Activated CD8-positive, alpha-beta memory T cell treated with anti-CD3 and anti-CD28 coated beads, Interleukin-2, amount 50 U/mL, for 48 hours (primary cell): ENCODE measurements around the gene ATAD2B.
"Not testable (repeated sequence)": the region's sequence is repeated elsewhere in the genome, so short reads cannot be mapped to it uniquely, and the experiment has no call there.

Source experiments
- DNase-seq: peaks from one replicate; pipeline ENCODE4 v3.0.0-alpha.2; 2020

ATAD2B gene

DNA sequence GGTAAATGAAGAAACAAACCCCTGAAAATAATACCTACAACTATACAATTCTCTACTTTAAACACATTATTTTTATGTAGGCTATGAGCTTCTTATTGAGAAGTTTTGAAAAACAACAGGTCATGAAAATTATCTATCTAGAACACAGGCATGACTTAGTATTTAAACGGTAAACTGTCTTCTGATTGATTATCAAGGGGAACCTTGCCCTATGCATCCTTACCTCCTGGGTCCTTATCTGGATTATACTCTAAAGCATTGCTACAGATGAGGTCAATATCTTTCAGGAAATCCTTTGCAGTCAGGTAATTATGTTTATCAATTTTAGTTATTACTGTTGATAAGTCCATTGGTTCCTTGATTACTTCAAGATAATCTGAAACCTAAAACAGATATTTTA lies 144.3 kb downstream of the ATAD2B start:
- no peak for DNase-seq

DNA sequence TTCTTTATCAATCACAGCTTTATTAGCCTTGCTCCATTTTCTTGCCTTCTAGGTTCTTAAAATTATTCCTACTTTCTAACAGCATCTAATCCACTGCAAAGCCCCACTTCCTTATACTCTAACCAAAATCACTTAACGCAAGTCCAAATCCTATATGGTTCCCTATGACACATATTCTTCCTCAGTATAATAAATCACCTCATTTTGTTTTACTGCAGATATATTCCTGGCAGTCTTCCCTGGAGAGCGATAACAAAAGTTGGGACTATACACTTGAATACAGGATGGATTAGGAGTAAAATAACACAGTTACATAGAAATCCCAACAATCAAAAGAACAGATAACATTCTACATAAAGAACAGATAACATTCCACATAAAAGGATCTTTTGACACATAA lies 144.8 kb downstream of the ATAD2B start:
- DNase-seq = no peak

DNA sequence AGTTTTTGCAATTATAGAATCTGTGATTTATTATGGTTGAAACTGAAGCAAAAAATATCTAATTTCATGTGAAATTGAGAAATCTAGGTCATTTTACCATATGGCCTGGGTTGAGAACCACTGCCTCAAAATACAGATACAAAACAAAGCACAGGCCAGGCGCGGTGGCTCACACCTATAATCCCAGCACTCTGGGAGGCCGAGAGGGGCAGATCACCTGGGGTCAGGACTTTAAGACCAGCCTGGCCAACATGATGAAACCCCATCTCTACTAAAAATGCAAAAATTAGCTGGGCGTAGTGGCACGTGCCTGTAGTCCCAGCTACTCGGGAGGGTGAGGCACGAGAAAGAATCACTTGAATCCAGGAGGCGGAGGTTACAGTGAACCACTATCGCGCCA lies 146.5 kb downstream of the ATAD2B start:
- DNase-seq = not testable (repeated sequence)

DNA sequence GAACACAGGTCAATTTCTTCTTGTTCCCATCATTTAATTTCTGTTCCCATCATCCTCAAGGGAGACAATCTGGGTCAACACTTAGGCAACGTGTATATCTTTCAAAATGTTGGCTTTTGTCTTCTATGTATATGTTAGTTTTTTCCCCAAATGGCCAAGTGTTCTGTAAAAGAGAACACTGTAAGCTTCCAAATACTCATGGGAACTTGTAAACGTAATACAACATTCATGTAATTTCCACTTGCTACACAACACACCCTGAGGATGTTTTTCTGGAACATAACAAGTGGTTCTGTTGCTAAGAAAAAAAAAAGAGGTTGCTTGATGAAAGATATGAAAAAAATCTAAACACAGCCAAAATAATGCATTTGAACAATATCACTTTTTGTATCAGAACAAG lies 149.1 kb downstream of the ATAD2B start:
- DNase-seq = no peak

DNA sequence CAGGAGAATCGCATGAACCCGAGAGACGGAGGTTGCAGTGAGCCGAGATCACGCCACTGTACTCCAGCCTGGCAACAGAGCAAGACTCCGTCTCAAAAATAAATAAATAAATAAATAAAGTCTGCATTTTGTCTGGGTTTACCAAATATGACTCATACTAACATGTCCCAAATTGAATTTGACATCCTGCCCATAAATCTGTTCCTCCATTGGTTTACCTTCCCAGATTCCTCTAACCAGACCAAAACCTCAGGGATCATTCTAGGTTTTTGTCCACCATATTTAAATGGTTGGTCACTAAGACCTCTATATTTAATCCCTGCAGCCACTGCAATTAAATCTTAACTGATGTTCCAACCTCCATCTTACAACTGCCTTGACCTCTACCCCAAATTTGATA lies 150.9 kb downstream of the ATAD2B start:
- DNase-seq = no peak

DNA sequence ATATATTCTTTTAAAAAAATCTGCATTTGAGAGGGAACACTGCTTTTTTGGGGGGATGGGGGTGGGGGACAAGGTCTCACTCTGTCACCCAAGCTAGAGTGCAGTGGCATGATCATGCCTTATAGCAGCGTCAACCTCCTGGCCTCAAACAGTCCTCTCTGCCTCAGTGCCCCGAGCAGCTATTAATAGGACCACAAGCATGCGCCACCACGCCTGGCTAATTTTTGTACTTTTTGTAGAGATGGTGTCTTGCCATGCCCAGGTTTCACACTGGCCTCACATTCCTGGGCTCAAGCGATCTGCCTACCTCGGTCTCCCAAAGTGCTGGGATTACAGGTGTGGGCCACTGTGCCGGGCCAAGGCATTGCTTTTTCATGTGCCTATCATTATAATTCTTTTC lies 154.2 kb downstream of the ATAD2B start:
- no peak for DNase-seq

DNA sequence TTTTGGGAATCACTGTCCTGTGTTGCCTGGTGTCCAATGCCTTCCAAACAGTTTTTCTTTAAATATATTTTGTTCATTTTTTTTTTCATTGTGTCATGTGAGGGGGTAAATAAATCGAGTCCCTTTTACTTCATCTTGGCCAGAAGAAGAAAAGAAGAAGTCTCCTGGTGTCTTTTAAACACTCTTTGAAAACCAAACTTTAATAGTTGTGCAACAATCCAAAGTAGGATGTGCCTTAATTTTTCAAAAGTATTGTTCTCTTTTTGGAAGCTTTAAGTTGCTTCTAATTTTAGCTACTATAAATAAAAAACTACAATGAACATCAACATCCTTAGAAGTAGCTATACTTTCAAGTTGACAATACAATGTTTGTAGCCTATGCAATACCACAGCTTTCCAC lies 154.9 kb downstream of the ATAD2B start:
- DNase-seq = no peak

DNA sequence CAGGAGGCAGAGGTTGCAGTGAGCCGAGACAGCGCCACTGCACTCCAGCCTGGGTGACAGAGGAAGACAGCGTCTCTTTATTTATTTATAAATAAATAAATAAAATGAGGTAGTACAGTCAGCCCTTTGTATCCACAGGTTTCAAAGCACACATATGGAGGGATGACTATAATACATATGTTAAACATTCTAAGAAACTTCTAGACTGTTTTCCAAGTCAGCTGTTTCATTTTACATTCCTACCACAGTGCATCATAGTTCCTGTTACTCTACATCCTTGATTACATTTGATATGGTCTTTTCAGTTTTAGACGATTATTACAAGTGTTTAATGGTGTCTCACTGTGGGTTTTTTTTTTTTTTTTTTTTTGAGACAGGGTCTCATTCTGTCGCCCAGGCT lies 157.6 kb downstream of the ATAD2B start:
- no peak for DNase-seq

DNA sequence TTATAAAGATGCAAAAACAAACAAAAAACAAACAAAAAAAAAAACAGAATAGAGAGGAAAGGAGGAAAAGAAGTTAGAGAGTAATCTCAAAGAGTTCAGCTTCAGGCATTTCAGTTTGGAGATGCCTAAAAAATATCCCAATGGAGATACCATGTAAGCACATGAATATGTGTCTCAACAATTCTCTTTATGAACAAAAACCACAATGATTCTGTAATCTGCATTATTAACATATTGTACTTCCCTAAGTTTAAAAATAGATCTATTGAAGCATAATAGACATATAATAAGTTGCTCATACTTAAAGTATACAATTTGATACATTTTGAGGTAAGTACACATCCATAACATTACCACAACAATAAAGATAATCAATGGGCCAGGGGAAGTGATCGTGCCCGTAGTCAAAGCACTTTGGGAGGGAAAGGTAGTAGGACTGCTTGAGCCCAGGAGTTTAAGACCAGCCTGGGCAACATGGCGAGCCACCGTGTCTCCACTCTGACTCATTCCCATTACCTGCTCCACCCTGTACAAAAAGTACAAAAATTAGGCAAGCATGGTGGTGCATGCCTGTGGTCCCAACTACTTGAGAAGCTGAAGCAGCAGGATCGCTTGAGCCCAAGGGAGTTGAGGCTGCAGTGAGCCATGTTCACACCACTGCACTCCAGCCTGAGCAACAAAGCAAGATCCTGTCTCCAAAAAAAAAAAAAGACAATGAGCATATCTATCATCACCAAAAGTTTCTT lies 158.9 kb downstream of the ATAD2B start:
- DNase-seq = no peak

DNA sequence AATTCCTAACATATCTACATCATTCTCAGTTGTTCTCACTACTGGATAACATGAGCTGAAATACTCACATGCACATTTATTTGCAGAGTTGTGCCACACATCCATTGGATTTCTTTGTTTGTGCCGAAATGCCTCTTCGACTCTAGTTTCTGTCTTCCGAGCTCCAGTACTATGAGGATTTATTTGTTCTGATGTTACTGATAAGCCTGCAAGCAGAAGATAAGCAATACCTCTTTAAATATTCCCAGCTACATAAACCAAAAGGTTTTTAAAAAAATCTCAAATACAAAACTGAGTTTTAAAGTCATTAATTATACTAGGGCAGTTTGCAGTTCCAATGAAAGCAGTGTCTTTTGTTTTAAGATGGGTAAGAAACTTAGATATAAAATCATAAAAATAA lies 164.8 kb downstream of the ATAD2B start:
- no peak for DNase-seq

DNA sequence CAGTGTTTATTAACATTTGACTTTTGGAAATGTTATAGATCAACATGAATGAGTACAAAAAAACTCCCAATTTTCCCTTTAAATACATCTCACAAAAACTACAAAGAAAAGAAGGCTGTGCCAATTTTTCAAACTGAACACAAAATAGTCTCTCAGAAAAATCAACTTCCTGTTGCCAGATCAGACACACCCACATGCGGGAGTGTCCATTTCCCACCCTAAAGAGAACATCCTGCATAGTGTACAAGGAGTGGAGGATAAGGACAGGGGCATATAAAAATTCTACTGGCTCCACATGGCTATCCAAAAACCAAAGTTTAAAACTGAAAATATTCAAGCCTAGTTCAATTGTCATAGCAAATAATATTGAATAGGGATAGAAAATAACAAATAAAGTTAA lies 165.3 kb downstream of the ATAD2B start:
- no peak for DNase-seq

DNA sequence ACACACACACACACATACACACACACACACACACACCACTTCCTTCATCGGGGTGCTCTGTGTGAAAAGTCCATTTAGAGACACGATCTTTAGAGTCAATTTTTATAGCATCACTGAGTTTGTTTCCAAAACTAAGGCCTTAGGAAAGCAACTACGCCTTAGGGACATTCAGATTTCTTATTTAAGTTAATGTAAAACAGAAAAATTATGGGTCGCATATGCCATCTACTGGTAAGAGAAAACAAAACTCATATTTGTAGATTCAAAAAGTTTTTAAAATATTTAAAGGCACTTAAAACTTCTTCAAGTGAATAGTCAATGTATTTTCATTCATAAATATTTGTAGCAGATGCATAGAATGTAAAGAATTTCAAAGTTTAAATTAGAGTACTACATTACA lies 166.2 kb downstream of the ATAD2B start:
- no peak for DNase-seq

DNA sequence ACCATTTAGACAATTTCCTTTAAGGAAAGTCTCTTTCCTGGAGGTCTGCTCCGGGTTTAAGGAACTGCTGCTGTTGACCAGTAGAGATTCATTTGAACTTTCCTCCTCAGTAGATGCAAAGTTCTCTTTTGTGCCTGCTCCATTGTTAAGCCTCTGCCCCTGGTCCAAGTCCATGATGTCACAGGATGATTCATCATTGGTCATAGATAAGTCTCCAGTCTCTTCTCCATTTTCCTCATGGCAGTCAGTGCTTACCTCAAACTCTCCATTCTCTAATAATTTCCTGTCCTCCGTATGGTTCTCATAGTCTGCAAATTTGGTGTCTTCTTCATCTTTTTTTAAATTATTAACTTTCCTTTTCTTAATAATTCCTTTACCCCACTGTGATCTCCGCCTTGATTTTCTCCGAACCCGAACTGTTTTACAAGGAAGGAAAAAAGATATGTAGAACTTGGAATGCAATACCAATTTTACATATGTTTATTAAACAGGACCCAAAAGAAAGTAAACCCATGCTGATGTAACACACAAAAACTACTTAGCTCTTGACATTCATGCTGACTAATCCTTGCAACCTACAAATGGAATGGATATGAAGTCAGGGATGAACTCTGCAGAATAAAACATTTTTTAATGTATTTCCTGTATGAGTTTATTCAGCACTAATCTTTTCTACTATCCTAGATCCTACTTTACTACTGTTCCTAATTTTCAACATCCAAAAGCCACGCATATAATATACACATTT lies 169.1 kb downstream of the ATAD2B start:
- DNase-seq = no peak

DNA sequence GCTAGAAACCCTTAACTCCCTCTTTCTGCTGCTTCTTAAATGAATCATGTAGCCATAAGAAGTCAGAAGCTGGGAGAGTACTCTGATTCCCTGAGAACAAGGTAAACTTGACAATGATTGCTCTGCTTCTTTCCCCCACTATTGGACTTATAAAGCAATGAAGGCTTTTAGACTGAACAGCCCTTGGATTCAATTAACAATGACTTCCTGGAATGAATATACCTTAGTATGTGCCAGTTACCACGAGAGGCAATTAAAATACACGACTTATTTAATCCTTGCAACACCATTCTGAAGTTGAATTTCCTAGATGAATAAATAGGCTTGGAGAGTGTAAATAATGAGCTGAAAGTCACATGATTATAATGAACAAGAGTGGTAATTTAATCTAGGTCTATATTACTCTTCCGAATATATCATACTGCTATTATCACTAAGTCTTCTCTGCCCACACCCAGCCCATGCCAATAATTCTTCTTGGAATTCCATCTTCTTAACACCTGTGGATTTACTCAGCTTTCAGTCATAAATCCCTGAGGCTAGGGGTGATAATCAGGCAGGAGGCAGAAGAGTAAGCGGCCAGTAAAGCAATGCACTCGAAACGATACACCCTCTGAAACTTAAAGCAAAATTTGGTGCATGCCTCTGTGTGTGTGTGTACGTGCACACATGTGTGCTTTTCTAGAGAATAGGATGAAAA lies 170.2 kb downstream of the ATAD2B start:
- DNase-seq = no peak

DNA sequence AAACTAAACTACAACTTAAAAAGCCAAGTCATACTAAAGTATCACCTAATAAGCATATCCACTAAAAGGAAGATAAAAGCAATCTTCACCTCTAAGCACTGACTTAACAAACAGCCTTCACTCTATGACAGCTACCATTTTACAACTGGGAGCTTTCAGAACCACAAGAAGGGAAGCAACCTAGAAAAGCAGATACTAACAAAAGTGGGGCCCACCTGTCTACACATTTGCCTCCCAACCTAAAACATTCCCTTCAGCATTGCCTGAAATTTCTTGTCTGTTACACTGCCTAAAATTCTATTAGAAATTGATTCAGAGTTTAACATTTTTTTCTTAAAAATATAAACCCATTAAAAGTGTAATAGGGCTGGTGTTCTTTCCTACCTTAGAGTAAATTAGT lies 172.0 kb downstream of the ATAD2B start:
- DNase-seq = no peak

DNA sequence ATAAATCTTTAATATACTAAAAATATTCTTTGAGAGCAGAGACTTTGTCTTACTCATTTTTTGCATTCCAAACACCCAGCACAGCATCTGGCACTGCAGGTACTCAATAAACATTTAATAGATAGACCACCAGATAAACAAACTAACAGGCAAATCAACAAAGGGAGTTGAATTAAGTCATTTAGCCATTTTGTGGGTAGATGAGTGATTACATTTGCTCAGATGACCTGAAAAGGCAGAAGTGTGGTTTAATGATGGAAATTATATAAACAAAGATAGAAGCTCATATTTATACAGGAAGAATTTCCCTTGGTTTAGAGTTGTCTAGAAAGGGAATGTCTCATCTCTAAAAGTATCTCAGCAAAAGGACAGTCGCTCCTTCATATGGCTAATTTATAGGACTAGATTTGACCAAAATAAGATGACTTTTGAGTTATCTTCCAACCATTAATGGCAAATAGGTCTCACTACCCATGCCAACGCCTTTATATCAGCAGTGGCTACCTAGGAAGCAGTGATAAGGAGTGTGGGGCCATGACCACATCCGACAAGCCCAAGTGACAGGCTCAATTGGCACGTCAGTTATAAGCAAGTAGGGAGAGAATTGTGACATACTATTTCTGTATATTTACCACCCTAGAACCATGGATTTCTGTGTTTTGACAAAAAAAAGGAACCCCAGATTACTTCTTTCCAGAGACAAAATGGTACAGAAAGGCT lies 173.5 kb downstream of the ATAD2B start:
- DNase-seq = no peak

DNA sequence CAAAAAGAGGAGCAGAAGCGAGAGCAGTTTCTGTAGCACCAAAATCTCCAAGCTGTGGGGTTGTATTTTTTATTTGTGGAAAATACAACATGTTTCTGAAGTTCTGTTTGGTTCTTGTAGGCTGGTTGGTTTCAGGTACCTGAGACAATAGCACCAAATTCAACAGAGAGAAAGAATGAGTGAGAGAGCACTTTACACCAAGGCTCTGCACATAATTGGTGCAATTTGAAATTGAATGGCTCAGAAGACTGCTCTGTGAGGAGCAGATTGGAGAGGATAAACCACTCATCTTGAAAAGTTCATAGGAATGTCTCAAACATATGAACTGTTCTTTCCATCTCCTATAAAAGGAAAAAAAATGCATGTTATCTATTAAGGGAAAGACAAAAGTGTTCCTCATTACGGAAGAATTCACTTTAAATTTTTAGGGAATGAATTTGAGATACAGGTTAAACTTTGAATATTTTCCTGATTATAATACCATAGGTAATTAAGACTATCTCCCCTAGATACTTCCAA lies 175.1 kb downstream of the ATAD2B start:
- DNase-seq = no peak

DNA sequence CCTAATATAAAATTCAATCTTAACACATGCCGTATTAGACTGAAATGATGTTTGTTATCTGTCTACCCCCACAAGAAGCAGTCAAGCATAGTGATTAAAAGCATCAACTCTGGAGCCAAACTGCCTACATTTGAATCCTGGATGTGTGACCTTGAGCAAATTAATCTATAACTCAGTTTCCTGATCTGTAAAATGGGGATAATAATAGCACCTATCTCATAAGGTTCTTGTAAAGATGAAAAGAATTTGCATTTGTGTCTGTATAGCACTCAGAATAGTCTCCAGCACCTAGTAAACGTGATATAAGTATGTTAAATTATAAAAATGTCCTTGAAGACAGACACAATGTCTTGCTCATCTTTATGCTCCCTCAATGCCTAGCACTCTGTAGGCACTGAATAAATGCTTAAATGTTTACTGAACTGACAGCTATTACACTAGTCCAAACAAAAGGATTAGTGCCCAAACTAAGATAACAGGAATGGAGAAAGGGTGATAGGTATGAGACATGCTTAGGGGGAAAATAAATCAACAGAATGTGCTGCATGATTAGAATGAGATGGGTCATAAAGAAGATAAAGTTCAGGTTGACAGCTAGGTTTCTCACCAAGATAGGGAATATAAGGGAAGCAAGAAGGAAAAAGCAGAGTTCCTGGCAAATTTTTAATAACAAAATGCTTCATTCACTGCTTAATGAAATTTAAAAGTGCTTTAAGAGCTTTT lies 180.6 kb downstream of the ATAD2B start:
- no peak for DNase-seq

DNA sequence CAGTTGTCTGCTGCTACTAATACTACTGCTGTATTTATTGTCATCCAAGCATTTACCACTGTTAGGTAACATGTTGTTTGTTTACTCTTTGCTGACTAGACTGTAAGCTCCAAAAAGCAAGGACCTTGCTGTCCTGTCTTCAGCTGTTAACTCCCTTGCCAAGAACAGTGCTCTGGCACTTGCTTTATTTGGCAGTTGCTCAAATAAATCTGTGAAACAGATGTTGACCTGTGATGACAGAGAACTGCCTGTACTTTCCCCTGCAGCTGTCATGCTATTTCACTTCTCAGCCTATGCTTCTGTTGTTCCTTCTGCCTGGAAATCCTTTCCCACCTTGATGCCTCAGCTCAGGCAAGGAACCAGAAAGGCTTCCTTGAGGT lies 181.2 kb downstream of the ATAD2B start:
- DNase-seq = no peak

DNA sequence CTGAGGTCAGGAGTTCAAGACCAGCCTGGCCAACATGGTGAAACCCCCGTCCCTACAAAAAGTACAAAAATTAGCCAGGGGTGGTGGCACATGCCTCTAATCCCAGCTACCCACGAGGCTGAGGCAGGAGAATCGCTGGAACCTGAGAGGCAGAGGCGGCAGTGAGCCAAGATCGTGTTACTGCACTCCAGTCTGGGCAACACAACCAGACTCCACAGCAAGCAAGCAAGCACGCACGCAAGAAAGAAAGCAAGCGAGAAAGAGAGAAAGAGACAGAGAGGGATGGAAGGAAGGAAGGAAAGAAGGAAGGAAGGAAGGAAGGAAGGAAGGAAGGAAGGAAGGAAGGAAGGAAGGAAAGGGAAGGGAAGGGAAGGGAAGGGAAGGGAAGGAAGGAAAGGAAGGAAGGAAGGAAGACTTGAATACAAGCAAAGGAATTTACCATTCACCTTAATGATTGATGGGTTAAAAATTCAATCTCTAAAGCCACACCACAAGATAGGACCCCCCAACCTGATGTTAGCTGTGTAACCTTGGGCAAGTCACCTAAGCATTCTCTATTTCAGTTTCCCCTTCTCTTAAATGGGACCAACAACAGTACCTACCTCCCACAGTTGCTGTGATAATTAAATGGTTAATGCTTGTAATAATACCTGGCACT lies 181.7 kb downstream of the ATAD2B start:
- DNase-seq = no peak

DNA sequence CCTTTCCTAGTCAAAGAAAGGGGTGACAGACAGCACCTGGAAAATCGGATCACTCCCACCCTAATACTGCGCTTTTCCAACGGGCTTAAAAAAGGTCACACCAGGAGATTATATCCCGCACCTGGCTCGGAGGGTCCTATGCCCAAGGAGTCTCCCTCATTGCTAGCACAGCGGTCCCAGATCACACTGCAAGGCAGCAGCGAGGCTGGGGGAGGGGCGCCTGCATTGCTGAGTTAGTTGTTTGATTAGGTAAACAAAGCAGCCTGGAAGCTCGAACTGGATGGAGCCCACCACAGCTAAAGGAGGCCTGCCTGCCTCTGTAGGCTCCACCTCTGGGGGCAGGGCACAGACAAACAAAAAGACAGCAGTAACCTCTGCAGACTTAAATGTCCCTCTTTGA lies 190.1 kb downstream of the ATAD2B start:
- DNase-seq = not testable (repeated sequence)

DNA sequence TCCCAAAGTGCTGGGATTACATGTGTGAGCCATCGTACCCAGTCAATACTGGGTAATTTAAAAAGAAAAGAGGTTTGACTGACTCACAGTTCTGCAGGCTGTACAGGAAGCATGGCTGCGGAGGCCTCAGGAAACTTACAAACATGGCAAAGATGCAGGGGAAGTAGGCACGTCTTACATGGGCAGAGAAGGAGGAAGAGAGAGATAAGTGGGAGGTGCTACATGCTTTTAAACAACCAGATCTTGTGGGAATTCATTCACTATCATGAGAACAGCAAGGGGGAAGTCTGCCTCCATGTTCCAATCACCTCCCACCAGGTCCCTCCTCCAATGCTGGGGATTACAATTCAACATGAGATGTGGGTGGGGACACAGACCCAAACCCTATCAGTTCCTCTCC lies 192.5 kb downstream of the ATAD2B start:
- no peak for DNase-seq
